DND-41 (cell line): ENCODE measurements around the gene SLAMF9.
"Not testable (repeated sequence)": the region's sequence is repeated elsewhere in the genome, so short reads cannot be mapped to it uniquely, and the experiment has no call there.

Source experiments
- ATAC-seq: fragments of 200-7000 bp; cut with Tn5 transposase; 3 replicates; pipeline ENCODE4 v1.9.1; 2021; ENCODE audit warnings: low read depth; ENCODE audit not compliant: insufficient read depth
- DNase-seq: peaks from one replicate; pipeline ENCODE4 v3.0.0-alpha.2; 2020
- H2AFZ ChIP-seq: 2 replicates; pipeline ENCODE4 v1.6.0; 2012; ENCODE audit warnings: low read depth, low read length
- H3K27ac ChIP-seq: 2 replicates; pipeline ENCODE4 v1.5.1; 2012; ENCODE audit warnings: low read length, inconsistent platforms
- H3K27me3 ChIP-seq: fragments of 200-600 bp; sonication (generic); 2 replicates; pipeline ENCODE4 v1.6.0; 2012; ENCODE audit warnings: low read length, mild to moderate bottlenecking, inconsistent platforms; ENCODE audit not compliant: insufficient read depth, poor library complexity
- H3K36me3 ChIP-seq: 2 replicates; pipeline ENCODE4 v1.5.1; 2012; ENCODE audit warnings: low read length, inconsistent platforms; ENCODE audit not compliant: insufficient read depth
- H3K4me1 ChIP-seq: 2 replicates; pipeline ENCODE4 v1.5.1; 2012; ENCODE audit warnings: mild to moderate bottlenecking, low read length; ENCODE audit not compliant: insufficient read depth
- H3K4me2 ChIP-seq: 2 replicates; pipeline ENCODE4 v1.6.0; 2012; ENCODE audit warnings: mild to moderate bottlenecking, moderate library complexity, low read length, inconsistent platforms; ENCODE audit not compliant: insufficient read depth
- H3K4me3 ChIP-seq, 2 experiments: fragments of 200-600 bp in 1 of 2; shearing (Covaris generic) in 1 of 2; 2 replicates each; pipeline ENCODE4 v1.5.1; 2012 to 2016; ENCODE audit warnings: inconsistent platforms in 2 of 2, low read length in 2 of 2, mild to moderate bottlenecking in 2 of 2, low read depth in 1 of 2, moderate library complexity in 1 of 2
- H3K79me2 ChIP-seq: 2 replicates; pipeline ENCODE4 v1.6.0; 2012; ENCODE audit warnings: low read length, inconsistent platforms; ENCODE audit not compliant: insufficient read depth
- H3K9ac ChIP-seq: 2 replicates; pipeline ENCODE4 v1.6.0; 2012; ENCODE audit warnings: low read depth, mild to moderate bottlenecking, inconsistent platforms, low read length, moderate library complexity
- H3K9me3 ChIP-seq: 2 replicates; pipeline ENCODE4 v1.5.1; 2012; ENCODE audit warnings: low read length, moderate library complexity, mild to moderate bottlenecking, inconsistent platforms; ENCODE audit not compliant: insufficient read depth, severe bottlenecking
- H4K20me1 ChIP-seq: 2 replicates; pipeline ENCODE4 v1.6.0; 2012; ENCODE audit warnings: low read length; ENCODE audit not compliant: insufficient read depth
- CTCF ChIP-seq: IDR thresholded peaks from 2 replicates; pipeline ENCODE4 v1.5.1; 2012; ENCODE audit warnings: borderline replicate concordance, low read length, moderate library complexity, mild to moderate bottlenecking; ENCODE audit not compliant: poor library complexity, severe bottlenecking; ENCODE audit errors: extremely low read depth
- EZH2 ChIP-seq: IDR thresholded peaks from 3 replicates; pipeline ENCODE4 v1.6.1; 2012; ENCODE audit warnings: borderline replicate concordance, low read depth, mild to moderate bottlenecking, moderate library complexity, low read length, inconsistent platforms; ENCODE audit not compliant: severe bottlenecking

Gene SLAMF9

GRCh38 chr1:159908031-159908940 lies 45.8 kb downstream of the SLAMF9 start:
- Histone ChIP-seq H3K79me2 (no peaks in the 10 kb centered on the region), H3K27ac (no peak overlapping the region), H3K36me3 (no peaks in the 10 kb centered on the region), H3K4me1 (peaks cover 17% of the 10 kb centered on the region), H3K9me3 (no peaks in the 10 kb centered on the region), H3K9ac (no peak overlapping the region), H2AFZ (no peak overlapping the region), H3K27me3 (no peaks in the 10 kb centered on the region), H3K4me3 (no peak overlapping the region), H3K4me2 (no peak overlapping the region), H4K20me1 (no peaks in the 10 kb centered on the region)
- ATAC-seq = no peak
- no peak for TF ChIP-seq CTCF
- TF ChIP-seq EZH2 = no peak
- no peak for DNase-seq

DNA sequence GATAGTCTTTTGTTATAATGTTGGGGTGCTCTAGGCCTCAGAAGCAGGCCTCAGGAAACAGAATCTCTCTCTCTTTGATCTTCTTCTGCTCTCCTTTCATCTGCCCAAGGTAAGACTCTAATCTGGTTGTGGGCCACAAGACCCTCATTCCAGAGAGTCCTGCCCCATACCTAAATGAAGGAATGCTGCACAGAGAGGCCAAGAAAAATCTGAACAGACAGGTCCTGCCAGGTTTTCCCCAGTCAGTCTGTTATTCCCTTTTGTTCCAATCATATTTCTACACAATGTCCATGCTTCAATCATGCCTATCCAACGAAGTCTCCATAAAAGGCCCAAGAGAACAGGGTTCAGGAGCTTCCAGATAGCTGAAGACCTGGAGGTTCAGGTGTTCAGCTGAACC lies 47.1 kb downstream of the SLAMF9 start:
- Histone ChIP-seq H3K36me3 (no peaks in the 10 kb centered on the region), H3K4me1 (peaks cover 17% of the 10 kb centered on the region), H3K27me3 (no peaks in the 10 kb centered on the region), H3K9ac (no peak overlapping the region), H3K27ac (no peak overlapping the region), H4K20me1 (no peaks in the 10 kb centered on the region), H2AFZ (no peak overlapping the region), H3K4me3 (no peak overlapping the region), H3K4me2 (no peak overlapping the region), H3K9me3 (no peaks in the 10 kb centered on the region), H3K79me2 (no peaks in the 10 kb centered on the region)
- ATAC-seq (no peak), DNase-seq (no peak)
- no peak for TF ChIP-seq CTCF
- no peak for TF ChIP-seq EZH2

GRCh38 chr1:159904036-159904435 lies 50.0 kb downstream of the SLAMF9 start:
- H3K4me1 ChIP-seq = not testable (repeated sequence)

DNA sequence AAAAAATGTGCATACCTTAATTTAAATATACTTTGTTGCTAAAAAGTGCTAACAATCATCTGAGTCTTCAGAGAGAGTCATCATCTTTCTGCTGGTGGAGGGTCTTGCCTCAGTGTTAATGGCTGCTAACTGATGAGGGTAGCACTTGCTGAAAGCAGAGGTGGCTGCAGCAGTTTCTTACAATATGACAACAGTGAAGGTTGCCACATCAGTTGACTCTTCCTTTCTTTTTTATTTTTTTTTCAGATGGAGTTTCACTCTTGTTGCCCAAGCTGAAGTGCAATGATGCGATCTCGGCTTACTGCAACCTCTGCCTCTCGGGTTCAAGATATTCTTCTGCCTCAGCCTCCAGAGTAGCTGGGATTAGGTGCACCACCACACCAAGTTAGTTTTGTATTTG lies 51.5 kb downstream of the SLAMF9 start:
- Histone ChIP-seq H3K9ac (no peak overlapping the region), H3K9me3 (no peaks in the 10 kb centered on the region), H3K27me3 (no peaks in the 10 kb centered on the region), H3K79me2 (no peaks in the 10 kb centered on the region), H2AFZ (no peak overlapping the region), H4K20me1 (no peaks in the 10 kb centered on the region), H3K36me3 (no peaks in the 10 kb centered on the region), H3K4me1 (no peaks in the 10 kb centered on the region), H3K27ac (no peak overlapping the region), H3K4me2 (no peak overlapping the region), H3K4me3 (no peak overlapping the region)
- DNase-seq (no peak), ATAC-seq (no peak)
- TF ChIP-seq CTCF (no peak), EZH2 (no peak)

More at GRCh38 chr1:159904036-159904435, 50.0 kb downstream of the SLAMF9 start:
- H3K9ac ChIP-seq, H3K27me3 ChIP-seq, H3K4me3 ChIP-seq, H4K20me1 ChIP-seq, DNase-seq, H3K36me3 ChIP-seq, H2AFZ ChIP-seq, H3K4me2 ChIP-seq, H3K9me3 ChIP-seq, H3K79me2 ChIP-seq, ATAC-seq, H3K27ac ChIP-seq: not testable (repeated sequence)
